ENCODE measurements around the gene MPPED1. TPM values are rescaled to one million over a fixed set of nuclear protein-coding genes. Genes with fewer than 3 reads are reported as not detected.

Gene MPPED1
- total and polyA plus RNA-seq, 2 of the 13 experiments (the other 11 are each of a cell fraction or from before 2014, with no cell fraction given), result 0.77 TPM; not detected in 1

GRCh38 chr22:43412808-43413795 is 1.3 kb downstream of the MPPED1 start (continued):
- TF ChIP-seq AFF4 (CRISPR knock-in tag; IDR thresholded peaks at IDR 0.05) (no peak), ZNF773 (CRISPR knock-in tag; IDR thresholded peaks at IDR 0.05; ENCODE audit: borderline replicate concordance) (no peak), ZBTB14 (CRISPR knock-in tag; IDR thresholded peaks at IDR 0.05) (no peak), ZNF720 (CRISPR knock-in tag; IDR thresholded peaks at IDR 0.05) (no peak), ZNF503 (CRISPR knock-in tag; IDR thresholded peaks at IDR 0.05) (no peak), ZNF296 (CRISPR knock-in tag; conservative IDR thresholded peaks at IDR 0.05) (no peak), ZC3H4 (CRISPR knock-in tag; IDR thresholded peaks at IDR 0.05; ENCODE audit: borderline replicate concordance) (no peak)
